BE2C (cell line): Measurements from ENCODE around the gene RPL23.

Source experiments
- DNase-seq: peaks from one replicate; pipeline ENCODE4 v3.0.0-alpha.2; 2020
- H3K27me3 ChIP-seq: fragments of 250-450 bp; sonication (Bioruptor Pico); 2 replicates; pipeline ENCODE4 v1.5.1; 2020; ENCODE audit warnings: mild to moderate bottlenecking
- H3K36me3 ChIP-seq: fragments of 250-450 bp; sonication (Bioruptor Pico); 2 replicates; pipeline ENCODE4 v1.5.1; 2020; ENCODE audit warnings: mild to moderate bottlenecking
- H3K4me1 ChIP-seq: fragments of 250-450 bp; sonication (Bioruptor Pico); 2 replicates; pipeline ENCODE4 v1.5.1; 2020
- H3K4me3 ChIP-seq: 2 replicates; pipeline ENCODE4 v1.5.1; 2011; ENCODE audit warnings: low read depth, low read length
- H3K9me3 ChIP-seq: fragments of 250-450 bp; sonication (Bioruptor Pico); 2 replicates; pipeline ENCODE4 v1.5.1; 2020
- CTCF ChIP-seq: IDR thresholded peaks from 2 replicates; pipeline ENCODE4 v1.5.1; 2012; ENCODE audit warnings: mild to moderate bottlenecking, low read depth, low read length

The RPL23 gene

GRCh38 chr17:38798614-38799500 is 54.7 kb downstream of the RPL23 start:
- TF ChIP-seq CTCF = 0 out of 2 replicates have a peak, but pooled peaks have one; percentile 4
- peaks cover 33% of the 10 kb centered on the region for H3K36me3 ChIP-seq
- H3K27me3 ChIP-seq = no peaks in the 10 kb centered on the region
- peaks cover 3% of the 10 kb centered on the region for H3K4me1 ChIP-seq
- H3K9me3 ChIP-seq = no peaks in the 10 kb centered on the region
- no peak for DNase-seq
- peak overlapping the region; percentile 85 for H3K4me3 ChIP-seq
